Measurements from ENCODE around the gene WIPF3. TPM values are rescaled to one million over a fixed set of nuclear protein-coding genes. Genes with fewer than 3 reads are reported as not detected.

Gene WIPF3
- total and polyA plus RNA-seq, 10 donors = 0.17 to 1.5 (median 0.65) TPM

- no peak overlapping the region for H3K4me3 ChIP-seq
- TF ChIP-seq CTCF (IDR thresholded peaks at IDR 0.05 in 8 of 11, conservative IDR thresholded peaks at IDR 0.05 in 3 of 11) (no peak), POLR2AphosphoS5 (IDR thresholded peaks at IDR 0.05) (peak in 1 of 3 donors; percentile 35)
- intact Hi-C loops (cut with DNase I; ENCODE audit: low total_unique reads) = no loop called here
- peaks cover 3 to 29% (median 10%) of the 10 kb centered on the region in 6 donors for H3K4me1 ChIP-seq
- peak overlapping the region in 1 of 8 donors; percentile 8 for H3K27ac ChIP-seq
- H3K9me3 ChIP-seq = no peaks in the 10 kb centered on the region
- H3K27me3 ChIP-seq (replicated peaks in 1 of 7) = peaks cover 0 to 4% (median 0%) of the 10 kb centered on the region in 7 donors
- WGBS, 5 donors = 9 to 17% (median 12%) methylated on average over 3 of the region's 3 CpGs
- no peaks in the 10 kb centered on the region for H3K36me3 ChIP-seq
- DNase-seq = no peak
These were observed 60.2 kb downstream of the WIPF3 start for GRCh38 chr7:29866490-29866930.

GRCh38 chr7:29871787-29872398 is 65.6 kb downstream of the WIPF3 start:
- Histone ChIP-seq H3K4me3 (no peak overlapping the region), H3K27me3 (replicated peaks in 1 of 7) (peaks cover 0 to 17% (median 0%) of the 10 kb centered on the region in 7 donors), H3K9me3 (no peaks in the 10 kb centered on the region), H3K27ac (no peak overlapping the region), H3K36me3 (no peaks in the 10 kb centered on the region), H3K4me1 (peaks cover 0 to 4% (median under 1%) of the 10 kb centered on the region in 6 donors)
- intact Hi-C loops (cut with DNase I; ENCODE audit: low total_unique reads) = no loop called here
- TF ChIP-seq CTCF (IDR thresholded peaks at IDR 0.05 in 8 of 11, conservative IDR thresholded peaks at IDR 0.05 in 3 of 11) (no peak), POLR2AphosphoS5 (IDR thresholded peaks at IDR 0.05) (no peak), POLR2A (IDR thresholded peaks at IDR 0.05) (no peak)
- no peak for DNase-seq
- WGBS, 5 donors = 45 to 58% (median 56%) methylated on average over 5 of the region's 5 CpGs

GRCh38 chr7:29873644-29874294 is 67.5 kb downstream of the WIPF3 start:
- no peaks in the 10 kb centered on the region for H3K9me3 ChIP-seq
- no peak overlapping the region for H3K27ac ChIP-seq
- intact Hi-C loops (cut with DNase I; ENCODE audit: low total_unique reads) = no loop called here
- no peak for DNase-seq
- no peaks in the 10 kb centered on the region for H3K36me3 ChIP-seq
- peaks cover 0 to 5% (median 0%) of the 10 kb centered on the region in 6 donors for H3K4me1 ChIP-seq
- no peak for TF ChIP-seq POLR2AphosphoS5 (IDR thresholded peaks at IDR 0.05)
- H3K4me3 ChIP-seq = no peak overlapping the region
- H3K27me3 ChIP-seq (replicated peaks in 1 of 7) = peaks cover 0 to 23% (median 0%) of the 10 kb centered on the region in 7 donors
- 87 to 96% (median 92%) methylated on average over 4 of the region's 4 CpGs for whole genome bisulfite sequencing, 5 donors

GRCh38 chr7:29875741-29876140 is 69.4 kb downstream of the WIPF3 start:
- H3K27me3 ChIP-seq (replicated peaks in 1 of 7) = peaks cover 0 to 26% (median 0%) of the 10 kb centered on the region in 7 donors
- H3K36me3 ChIP-seq = no peaks in the 10 kb centered on the region
- H3K9me3 ChIP-seq = no peaks in the 10 kb centered on the region
- no peak overlapping the region for H3K27ac ChIP-seq
- H3K4me1 ChIP-seq = peaks cover 0 to 5% (median 0%) of the 10 kb centered on the region in 6 donors
- TF ChIP-seq POLR2AphosphoS5 (IDR thresholded peaks at IDR 0.05) (no peak), POLR2A (IDR thresholded peaks at IDR 0.05) (no peak), CTCF (IDR thresholded peaks at IDR 0.05 in 8 of 11, conservative IDR thresholded peaks at IDR 0.05 in 3 of 11) (no peak)
- no peak for DNase-seq
- 97 to 98% (median 97%) methylated on average over 13 of the region's 13 CpGs for WGBS, 5 donors
- no peak overlapping the region for H3K4me3 ChIP-seq
- intact Hi-C loops (cut with DNase I; ENCODE audit: low total_unique reads) = loop anchor here (5.0 kb wide), 2 partner anchors 187 to 692 kb away; no protein-coding TSS in a partner anchor

All from spleen (tissue), 11 donors.